ENCODE data around the gene ADGRL2.

GRCh38 chr1:81850031-81850430 lies 49.3 kb downstream of the ADGRL2 start:
- TF ChIP-seq ZNF274 (IDR thresholded peaks at IDR 0.05; ENCODE audit: low read depth, low read length) (no peak), YY1 (IDR thresholded peaks at IDR 0.05; ENCODE audit: insufficient read depth, insufficient read length) (no peak)

Data from NT2/D1 (cell line).